Spleen (tissue), 11 donors: ENCODE results near the gene HTRA2. TPM values are rescaled to one million over a fixed set of nuclear protein-coding genes. Genes with fewer than 3 reads are reported as not detected.

Experiments used
- DNase-seq: peaks from one replicate; pipeline ENCODE4 v3.0.0-alpha.2; 2020
- H3K27ac ChIP-seq, 8 donors: fragments of 200-600 bp; sonication (generic) in 7 of 8; 1 replicate in 4 of 8; 2 replicates in 4 of 8; pipeline versions ENCODE4 v1.5.0 to v1.8.0; 2016 to 2021; ENCODE audit warnings: inconsistent platforms in 4 of 8, mild to moderate bottlenecking in 4 of 8, moderate library complexity in 1 of 8
- H3K27me3 ChIP-seq, 7 donors: fragments of 200-600 bp; sonication (generic) in 6 of 7; replicated peaks in 1 of 7; 1 replicate in 4 of 7; 2 replicates in 3 of 7; pipeline versions ENCODE4 v1.5.0 to v1.8.0; 2016 to 2021; ENCODE audit warnings: inconsistent platforms in 3 of 7, mild to moderate bottlenecking in 1 of 7
- H3K36me3 ChIP-seq, 6 donors: fragments of 200-600 bp; sonication (generic) in 5 of 6; 1 replicate in 4 of 6; 2 replicates in 2 of 6; pipeline versions ENCODE4 v1.5.0 to v1.8.0; 2016 to 2021; ENCODE audit warnings: inconsistent platforms in 2 of 6
- H3K4me1 ChIP-seq, 6 donors: fragments of 200-600 bp; sonication (generic) in 5 of 6; 1 replicate in 3 of 6; 2 replicates in 3 of 6; pipeline versions ENCODE4 v1.5.0 to v1.8.0; 2016 to 2021; ENCODE audit warnings: inconsistent platforms in 3 of 6
- H3K4me3 ChIP-seq, 8 donors: fragments of 200-600 bp; sonication (generic) in 7 of 8; 1 replicate in 4 of 8; 2 replicates in 4 of 8; pipeline versions ENCODE4 v1.5.0 to v1.8.0; 2016 to 2021; ENCODE audit warnings: inconsistent platforms in 4 of 8, mild to moderate bottlenecking in 4 of 8, moderate library complexity in 2 of 8
- H3K9me3 ChIP-seq, 8 donors: fragments of 200-600 bp; sonication (generic) in 7 of 8; 1 replicate in 4 of 8; 2 replicates in 4 of 8; pipeline versions ENCODE4 v1.5.0 to v1.8.0; 2016 to 2021; ENCODE audit warnings: inconsistent platforms in 4 of 8
- POLR2A ChIP-seq, 3 donors: fragments of 450-650 bp; IDR thresholded peaks; one replicate each; pipeline ENCODE4 v1.5.1; 2017; ENCODE audit warnings: antibody characterized with exemption in 3 of 3, mild to moderate bottlenecking in 1 of 3
- POLR2AphosphoS5 ChIP-seq, 3 donors: sonication (generic); formaldehyde crosslinking; IDR thresholded peaks; one replicate each; pipeline ENCODE4 v1.5.1; 2017; ENCODE audit warnings: antibody characterized with exemption in 3 of 3
- WGBS, 5 donors: extraction: QIAGEN DNeasy Blood & Tissue Kit in 3 of 5; methylation state at CpG; one replicate each; pipeline versions ENCODE4 v1.1.5 to v1.1.7; 2013 to 2018; 5-methylcytosine and 5-hydroxymethylcytosine counted together
- intact Hi-C: fragments of 100-400 bp; cut with DNase I; formaldehyde crosslinking; loops from one replicate; pipeline ENCODE4 v1.15.0; 2023; ENCODE audit warnings: low total_unique reads
- polyA plus RNA-seq, 3 donors: library from polyadenylated mRNA; stranded (reverse); fragments of 200-250 nt; gene quantifications; one replicate each; pipeline ENCODE4 v1.2.1, GENCODE V29; 2013
- total RNA-seq, 7 donors: library from RNA; depleted of rRNA in 3 of 7; stranded (reverse); fragments of >200 nt in 3 of 7; fragmentation: NEBNext Ultra II Directional in 4 of 7; extraction: Animal tissue kit (Norgen Biotek cat#: 25700) in 4 of 7; gene quantifications; one replicate each; pipeline versions ENCODE4 v1.1.0 to v1.2.1, GENCODE V29; 2016 to 2021
- TF ChIP-seq, protein P1 (sequence below), 11 experiments: fragments of 200-600 bp in 7 of 11; fragments of 450-650 bp in 4 of 11; sonication (generic) in 4 of 11; IDR thresholded peaks in 8 of 11; conservative IDR thresholded peaks in 3 of 11; 1 replicate in 7 of 11; 2 replicates in 4 of 11; pipeline versions ENCODE4 v1.4.0 to v1.8.0; 2016 to 2021; ENCODE audit warnings: antibody characterized with exemption in 11 of 11, inconsistent platforms in 4 of 11, mild to moderate bottlenecking in 1 of 11
- donor health status: healthy with polysubstance abuse.
- donor health status: DM: no; HTN: no; CAD: no; lungs with moderate emphysema.
- donor health status: DM: no; HTN: no; CAD: no.
- donor health status: Bipolar disorder and iron deficiency.
- donor health status: healthy.
- donor health status: DM: no; HTN: no; CAD: no.
- donor health status: DM: yes; HTN: yes; CAD: no.

The HTRA2 gene
- total and polyA plus RNA-seq, 10 donors: 34.2 to 58.7 (median 42.9) TPM

GRCh38 chr2:74504591-74504990, 25.1 kb upstream of the HTRA2 start:
- H3K4me3 ChIP-seq: peak overlapping the region in 1 of 8 donors; percentile 90

GRCh38 chr2:74505448-74506246, 24.1 kb upstream of the HTRA2 start:
- Histone ChIP-seq H3K36me3 (peaks cover 0 to 23% (median 16%) of the 10 kb centered on the region in 6 donors), H3K27ac (no peak overlapping the region), H3K9me3 (no peaks in the 10 kb centered on the region), H3K4me1 (peaks cover 19 to 65% (median 61%) of the 10 kb centered on the region in 6 donors), H3K27me3 (peaks cover 0 to 46% (median 17%) of the 10 kb centered on the region in 7 donors), H3K4me3 (peak overlapping the region in 3 of 8 donors; percentile 2 to 90 (median 61))
- 95 to 97% (median 96%) methylated on average over 14 of the region's 14 CpGs for WGBS, 5 donors
- intact Hi-C loops: no loop called here
- peak; percentile 68 for DNase-seq
- no peak for TF ChIP-seq POLR2A (IDR thresholded peaks at IDR 0.05)
- TF ChIP-seq POLR2AphosphoS5 (IDR thresholded peaks at IDR 0.05): no peak
- TF ChIP-seq, protein P1, sequence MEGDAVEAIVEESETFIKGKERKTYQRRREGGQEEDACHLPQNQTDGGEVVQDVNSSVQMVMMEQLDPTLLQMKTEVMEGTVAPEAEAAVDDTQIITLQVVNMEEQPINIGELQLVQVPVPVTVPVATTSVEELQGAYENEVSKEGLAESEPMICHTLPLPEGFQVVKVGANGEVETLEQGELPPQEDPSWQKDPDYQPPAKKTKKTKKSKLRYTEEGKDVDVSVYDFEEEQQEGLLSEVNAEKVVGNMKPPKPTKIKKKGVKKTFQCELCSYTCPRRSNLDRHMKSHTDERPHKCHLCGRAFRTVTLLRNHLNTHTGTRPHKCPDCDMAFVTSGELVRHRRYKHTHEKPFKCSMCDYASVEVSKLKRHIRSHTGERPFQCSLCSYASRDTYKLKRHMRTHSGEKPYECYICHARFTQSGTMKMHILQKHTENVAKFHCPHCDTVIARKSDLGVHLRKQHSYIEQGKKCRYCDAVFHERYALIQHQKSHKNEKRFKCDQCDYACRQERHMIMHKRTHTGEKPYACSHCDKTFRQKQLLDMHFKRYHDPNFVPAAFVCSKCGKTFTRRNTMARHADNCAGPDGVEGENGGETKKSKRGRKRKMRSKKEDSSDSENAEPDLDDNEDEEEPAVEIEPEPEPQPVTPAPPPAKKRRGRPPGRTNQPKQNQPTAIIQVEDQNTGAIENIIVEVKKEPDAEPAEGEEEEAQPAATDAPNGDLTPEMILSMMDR (IDR thresholded peaks at IDR 0.05 in 8 of 11, conservative IDR thresholded peaks at IDR 0.05 in 3 of 11): no peak

More at GRCh38 chr2:74504591-74504990, 25.1 kb upstream of the HTRA2 start:
- Histone ChIP-seq H3K36me3 (peaks cover 0 to 23% (median 16%) of the 10 kb centered on the region in 6 donors), H3K4me1 (peaks cover 21 to 75% (median 66%) of the 10 kb centered on the region in 6 donors), H3K9me3 (no peaks in the 10 kb centered on the region), H3K27ac (no peak overlapping the region), H3K27me3 (peaks cover 6 to 49% (median 23%) of the 10 kb centered on the region in 7 donors)
- peak; percentile 39 for DNase-seq
- WGBS, 5 donors: 91 to 96% (median 95%) methylated on average over 3 of the region's 3 CpGs
- TF ChIP-seq, protein P1 (IDR thresholded peaks at IDR 0.05 in 8 of 11, conservative IDR thresholded peaks at IDR 0.05 in 3 of 11): no peak
- TF ChIP-seq POLR2AphosphoS5 (IDR thresholded peaks at IDR 0.05) (no peak), POLR2A (IDR thresholded peaks at IDR 0.05) (no peak)
- intact Hi-C loops: loop anchor here (5.0 kb wide), 1 partner anchor 83 kb away; no protein-coding TSS in a partner anchor

- TF ChIP-seq, protein P1 (IDR thresholded peaks at IDR 0.05 in 8 of 11, conservative IDR thresholded peaks at IDR 0.05 in 3 of 11): peak; percentile 36 to 78 (median 64)
- TF ChIP-seq POLR2AphosphoS5 (IDR thresholded peaks at IDR 0.05) (peak; percentile 90 to 93 (median 92)), POLR2A (IDR thresholded peaks at IDR 0.05) (no peak)
- Histone ChIP-seq H3K9me3 (no peaks in the 10 kb centered on the region), H3K36me3 (peaks cover 0 to 23% (median 16%) of the 10 kb centered on the region in 6 donors), H3K4me3 (peak within 1 kb of the TSS; percentile 60 to 90 (median 62)), H3K27ac (peak within 1 kb of the TSS; percentile 97 to 100 (median 99)), H3K4me1 (peaks cover 19 to 57% (median 54%) of the 10 kb centered on the region in 6 donors), H3K27me3 (peaks cover 0 to 46% (median 21%) of the 10 kb centered on the region in 7 donors)
- 0 to 2% (median 1%) methylated on average over 51 to 56 of the region's 56 CpGs for WGBS, 5 donors
- intact Hi-C loops: no loop called here
- peak; percentile 98 for DNase-seq
Observed at GRCh38 chr2:74507145-74507925, 22.4 kb upstream of the HTRA2 start, which contains the start of gene PCGF1. PCGF1 (minus strand) TSS chr2:74507695; CDS start chr2:74507668, 27 bp downstream.
